NCI-H2227 treated with DMSO at 0.1 percent for 48 hours (cell line): Measurements from ENCODE around the gene NCR2.

Experiments
- DNase-seq: peaks from one replicate; lab custom pipeline; 2025; lab: John Stamatoyannopoulos, UW

NCR2 gene

GRCh38 chr6:41331401-41332150 is 3.8 kb upstream of the NCR2 start:
- DNase-seq = no peak

- DNase-seq = no peak
Measured at GRCh38 chr6:41332241-41332640, 3.2 kb upstream of the NCR2 start.

- no peak for DNase-seq
Measured at GRCh38 chr6:41332842-41333736, 2.3 kb upstream of the NCR2 start.

GRCh38 chr6:41334482-41335040 is 847 bp upstream of the NCR2 start:
- no peak for DNase-seq

GRCh38 chr6:41335943-41336342 is 535 bp downstream of the NCR2 start:
- no peak for DNase-seq

GRCh38 chr6:41336824-41337223 is 1.4 kb downstream of the NCR2 start:
- peak; percentile 68 for DNase-seq

- DNase-seq = no peak
Measured at GRCh38 chr6:41337709-41338108, 2.3 kb downstream of the NCR2 start.

- DNase-seq = no peak
Measured at GRCh38 chr6:41338659-41339058, 3.3 kb downstream of the NCR2 start.

GRCh38 chr6:41341580-41341979 is 6.2 kb downstream of the NCR2 start:
- no peak for DNase-seq

- no peak for DNase-seq
Measured at GRCh38 chr6:41342241-41342640, 6.8 kb downstream of the NCR2 start.

GRCh38 chr6:41343641-41344187 is 8.3 kb downstream of the NCR2 start:
- no peak for DNase-seq

GRCh38 chr6:41344876-41345275 is 9.5 kb downstream of the NCR2 start:
- no peak for DNase-seq

GRCh38 chr6:41345901-41346300 is 10.5 kb downstream of the NCR2 start:
- DNase-seq = no peak

- DNase-seq = no peak
Measured at GRCh38 chr6:41346441-41346840, 11.0 kb downstream of the NCR2 start.

GRCh38 chr6:41347378-41348050 is 12.1 kb downstream of the NCR2 start:
- no peak for DNase-seq

GRCh38 chr6:41348934-41349333 is 13.5 kb downstream of the NCR2 start:
- no peak for DNase-seq

- no peak for DNase-seq
Measured at GRCh38 chr6:41352396-41352795, 17.0 kb downstream of the NCR2 start.

GRCh38 chr6:41352907-41353306 is 17.5 kb downstream of the NCR2 start:
- DNase-seq = no peak

- no peak for DNase-seq
Measured at GRCh38 chr6:41353333-41353732, 17.9 kb downstream of the NCR2 start.

- no peak for DNase-seq
Measured at GRCh38 chr6:41355952-41356351, 20.5 kb downstream of the NCR2 start.

- no peak for DNase-seq
Measured at GRCh38 chr6:41356825-41357224, 21.4 kb downstream of the NCR2 start.

GRCh38 chr6:41358503-41358902 is 23.1 kb downstream of the NCR2 start:
- DNase-seq = no peak
